HEK293 (cell line): ENCODE measurements around the gene EPHB3.

ENCODE experiments used
- CTCF ChIA-PET: fragments of 350-600 bp; formaldehyde crosslinking; extraction: SDS; loops from one replicate; lab custom pipeline; 2021; ENCODE audit warnings: antibody characterized with exemption; lab: Yijun Ruan, JAX
- POLR2A ChIA-PET: fragments of 300-600 bp; formaldehyde crosslinking; extraction: SDS; loops from one replicate; lab custom pipeline; 2020; ENCODE audit warnings: antibody characterized with exemption, inconsistent platforms; lab: Yijun Ruan, JAX
- H3K27ac ChIP-seq: fragments of 200-500 bp; sonication (Bioruptor generic); 2 replicates; pipeline ENCODE4 v1.5.1; 2014; ENCODE audit warnings: low read depth, low read length, control low read depth, inconsistent platforms; ENCODE audit errors: extremely low read depth
- H3K36me3 ChIP-seq, 2 experiments: fragments of 200-500 bp in 1 of 2; sonication (Bioruptor generic) in 1 of 2; 1 replicate in 1 of 2; 2 replicates in 1 of 2; pipeline ENCODE4 v1.5.1; 2014 to 2017; ENCODE audit warnings: inconsistent platforms in 2 of 2, low read length in 2 of 2; ENCODE audit not compliant: control insufficient read depth in 2 of 2, insufficient read depth in 1 of 2
- H3K4me1 ChIP-seq: fragments of 200-500 bp; sonication (Bioruptor generic); 2 replicates; pipeline ENCODE4 v1.5.1; 2014; ENCODE audit warnings: mild to moderate bottlenecking, low read length, inconsistent platforms; ENCODE audit not compliant: control insufficient read depth, insufficient read depth
- H3K4me3 ChIP-seq: 2 replicates; pipeline ENCODE4 v1.5.1; 2011; ENCODE audit warnings: low read depth, mild to moderate bottlenecking, control low read depth, low read length, moderate library complexity
- H3K9me3 ChIP-seq: fragments of 200-500 bp; sonication (Bioruptor generic); 2 replicates; pipeline ENCODE4 v1.5.1; 2014; ENCODE audit warnings: low read depth, low read length, inconsistent platforms; ENCODE audit not compliant: control insufficient read depth, insufficient read depth
- ATF2 ChIP-seq: fragments of 450-650 bp; formaldehyde crosslinking; IDR thresholded peaks from 2 replicates; pipeline ENCODE4 v1.5.1; 2016; ENCODE audit warnings: missing biosample characterization, missing genetic modification characterization, low read depth
- HOXC10 ChIP-seq: sonication (generic); formaldehyde crosslinking; IDR thresholded peaks from 2 replicates; pipeline ENCODE4 v1.8.1; 2023; ENCODE audit warnings: mild to moderate bottlenecking, missing genetic modification reagents
- KLF1 ChIP-seq: fragments of 450-650 bp; formaldehyde crosslinking; IDR thresholded peaks from 2 replicates; pipeline ENCODE4 v1.5.1; 2016; ENCODE audit warnings: missing biosample characterization, missing genetic modification characterization
- KLF7 ChIP-seq: fragments of 450-650 bp; formaldehyde crosslinking; IDR thresholded peaks from 2 replicates; pipeline ENCODE4 v1.5.1; 2016; ENCODE audit warnings: missing biosample characterization, missing genetic modification characterization, borderline replicate concordance
- SCRT1 ChIP-seq: fragments of 450-650 bp; formaldehyde crosslinking; IDR thresholded peaks from 2 replicates; pipeline ENCODE4 v1.5.1; 2016; ENCODE audit warnings: missing biosample characterization, missing genetic modification characterization, borderline replicate concordance
- SCRT2 ChIP-seq: fragments of 450-650 bp; formaldehyde crosslinking; IDR thresholded peaks from 2 replicates; pipeline ENCODE4 v1.5.1; 2016; ENCODE audit warnings: missing biosample characterization, missing genetic modification characterization
- ZBTB44 ChIP-seq: fragments of 450-650 bp; IDR thresholded peaks from 2 replicates; pipeline ENCODE4 v1.5.1; 2018; ENCODE audit warnings: missing biosample characterization, mild to moderate bottlenecking, missing genetic modification characterization
- ZNF138 ChIP-seq: fragments of 450-650 bp; formaldehyde crosslinking; IDR thresholded peaks from 2 replicates; pipeline ENCODE4 v1.5.1; 2016; ENCODE audit warnings: missing biosample characterization, missing genetic modification characterization, borderline replicate concordance
- ZNF146 ChIP-seq: fragments of 450-650 bp; formaldehyde crosslinking; IDR thresholded peaks from 2 replicates; pipeline ENCODE4 v1.5.1; 2016; ENCODE audit warnings: missing biosample characterization, missing genetic modification characterization
- ZNF366 ChIP-seq: fragments of 450-650 bp; formaldehyde crosslinking; conservative IDR thresholded peaks from 2 replicates; pipeline ENCODE4 v1.5.1; 2016; ENCODE audit warnings: missing biosample characterization, missing genetic modification characterization
- ZNF37A ChIP-seq: fragments of 450-650 bp; IDR thresholded peaks from 2 replicates; pipeline ENCODE4 v1.5.1; 2018; ENCODE audit warnings: missing biosample characterization, missing genetic modification characterization
- ZNF426 ChIP-seq: fragments of 450-650 bp; formaldehyde crosslinking; IDR thresholded peaks from 2 replicates; pipeline ENCODE4 v1.5.1; 2017; ENCODE audit warnings: missing biosample characterization, missing genetic modification characterization, mild to moderate bottlenecking, inconsistent platforms, moderate library complexity
- ZNF530 ChIP-seq: fragments of 450-650 bp; formaldehyde crosslinking; IDR thresholded peaks from 2 replicates; pipeline ENCODE4 v1.5.1; 2016; ENCODE audit warnings: low read depth, missing biosample characterization, missing genetic modification characterization
- ZNF571 ChIP-seq: fragments of 450-650 bp; formaldehyde crosslinking; IDR thresholded peaks from 2 replicates; pipeline ENCODE4 v1.5.0; 2017; ENCODE audit warnings: missing biosample characterization, missing genetic modification characterization
- ZNF623 ChIP-seq: fragments of 450-650 bp; formaldehyde crosslinking; IDR thresholded peaks from 2 replicates; pipeline ENCODE4 v1.5.1; 2016; ENCODE audit warnings: missing biosample characterization, missing genetic modification characterization
- ZNF629 ChIP-seq: fragments of 450-650 bp; formaldehyde crosslinking; IDR thresholded peaks from 2 replicates; pipeline ENCODE4 v1.5.1; 2017; ENCODE audit warnings: missing biosample characterization, missing genetic modification characterization
- ZNF670 ChIP-seq: fragments of 450-650 bp; formaldehyde crosslinking; IDR thresholded peaks from 2 replicates; pipeline ENCODE4 v1.5.1; 2016; ENCODE audit warnings: missing biosample characterization, missing genetic modification characterization, low read depth
- ZNF677 ChIP-seq: fragments of 450-650 bp; IDR thresholded peaks from 2 replicates; pipeline ENCODE4 v1.5.0; 2018; ENCODE audit warnings: missing biosample characterization, mild to moderate bottlenecking, missing genetic modification characterization, moderate library complexity
- ZSCAN23 ChIP-seq: fragments of 450-650 bp; formaldehyde crosslinking; IDR thresholded peaks from 2 replicates; pipeline ENCODE4 v1.5.1; 2016; ENCODE audit warnings: missing biosample characterization, missing genetic modification characterization
- ZSCAN30 ChIP-seq: fragments of 450-650 bp; IDR thresholded peaks from 2 replicates; pipeline ENCODE4 v1.5.1; 2018; ENCODE audit warnings: missing biosample characterization, mild to moderate bottlenecking, missing genetic modification characterization, moderate library complexity
- TF ChIP-seq, protein P1 (sequence below): fragments of 450-650 bp; formaldehyde crosslinking; IDR thresholded peaks from 2 replicates; pipeline ENCODE4 v1.5.1; 2017; ENCODE audit warnings: missing biosample characterization, missing genetic modification characterization
- TF ChIP-seq, protein P2 (sequence below): fragments of 450-650 bp; formaldehyde crosslinking; IDR thresholded peaks from 2 replicates; pipeline ENCODE4 v1.5.1; 2016; ENCODE audit warnings: missing biosample characterization, missing genetic modification characterization
- TF ChIP-seq, protein P3 (sequence below): fragments of 450-650 bp; formaldehyde crosslinking; IDR thresholded peaks from 2 replicates; pipeline ENCODE4 v1.5.1; 2016; ENCODE audit warnings: missing biosample characterization, missing genetic modification characterization
- TF ChIP-seq, protein P4 (sequence below): fragments of 450-650 bp; formaldehyde crosslinking; IDR thresholded peaks from 2 replicates; pipeline ENCODE4 v1.5.1; 2016; ENCODE audit warnings: missing biosample characterization, missing genetic modification characterization

The EPHB3 gene

DNA sequence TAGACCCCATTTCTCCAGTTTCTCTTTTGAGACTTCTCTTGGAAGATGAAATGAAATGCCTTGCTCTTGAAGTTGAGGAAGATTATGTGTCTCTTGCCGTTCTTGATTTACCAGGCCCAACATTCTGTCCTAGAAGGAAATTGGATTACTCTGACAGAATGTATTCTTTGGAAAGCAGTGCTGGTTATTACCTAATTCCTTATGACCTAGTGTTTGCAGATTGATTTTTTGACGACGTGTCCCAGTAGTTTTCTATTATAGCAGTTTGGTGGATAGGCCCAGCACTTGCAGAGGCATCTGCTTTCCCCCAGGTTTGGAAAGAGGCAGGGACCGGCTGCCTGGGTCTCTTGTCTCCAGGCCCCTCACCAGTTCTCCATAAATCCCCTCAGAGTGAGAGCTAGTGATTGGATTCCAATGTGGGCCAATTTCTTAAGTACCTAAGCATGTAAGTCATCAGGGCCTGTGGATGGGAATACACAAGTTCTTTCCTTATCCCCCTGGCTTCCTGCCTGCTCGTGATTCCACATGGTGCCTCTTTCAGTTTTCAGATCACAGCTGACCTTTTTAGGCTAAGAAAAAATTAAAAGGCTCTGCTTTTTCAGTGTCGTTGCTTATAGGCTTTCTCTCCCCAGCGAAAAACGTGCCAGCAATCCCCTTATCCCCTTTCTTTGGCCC lies 50.2 kb downstream of the EPHB3 start:
- Histone ChIP-seq H3K4me3 (no peak overlapping the region), H3K9me3 (no peaks in the 10 kb centered on the region), H3K4me1 (no peaks in the 10 kb centered on the region), H3K27ac (no peak overlapping the region), H3K36me3 (no peaks in the 10 kb centered on the region)
- no peak for TF ChIP-seq ATF2 (tag by site-specific recombination)
- no peak for TF ChIP-seq ZNF629 (tag by site-specific recombination)
- TF ChIP-seq, protein P1, sequence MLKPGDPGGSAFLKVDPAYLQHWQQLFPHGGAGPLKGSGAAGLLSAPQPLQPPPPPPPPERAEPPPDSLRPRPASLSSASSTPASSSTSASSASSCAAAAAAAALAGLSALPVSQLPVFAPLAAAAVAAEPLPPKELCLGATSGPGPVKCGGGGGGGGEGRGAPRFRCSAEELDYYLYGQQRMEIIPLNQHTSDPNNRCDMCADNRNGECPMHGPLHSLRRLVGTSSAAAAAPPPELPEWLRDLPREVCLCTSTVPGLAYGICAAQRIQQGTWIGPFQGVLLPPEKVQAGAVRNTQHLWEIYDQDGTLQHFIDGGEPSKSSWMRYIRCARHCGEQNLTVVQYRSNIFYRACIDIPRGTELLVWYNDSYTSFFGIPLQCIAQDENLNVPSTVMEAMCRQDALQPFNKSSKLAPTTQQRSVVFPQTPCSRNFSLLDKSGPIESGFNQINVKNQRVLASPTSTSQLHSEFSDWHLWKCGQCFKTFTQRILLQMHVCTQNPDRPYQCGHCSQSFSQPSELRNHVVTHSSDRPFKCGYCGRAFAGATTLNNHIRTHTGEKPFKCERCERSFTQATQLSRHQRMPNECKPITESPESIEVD (tag by site-specific recombination) = no peak
- no peak for TF ChIP-seq ZNF138
- no peak for TF ChIP-seq ZNF623 (tag by site-specific recombination)
- no peak for TF ChIP-seq HOXC10
- TF ChIP-seq ZSCAN23 (tag by site-specific recombination) = no peak
- no peak for TF ChIP-seq ZNF366 (tag by site-specific recombination)
- no peak for TF ChIP-seq KLF7 (tag by site-specific recombination)
- no peak for TF ChIP-seq ZNF530 (tag by site-specific recombination)
- TF ChIP-seq ZNF571 (tag by site-specific recombination) = no peak
- TF ChIP-seq SCRT1 (tag by site-specific recombination) = no peak
- TF ChIP-seq, protein P2, sequence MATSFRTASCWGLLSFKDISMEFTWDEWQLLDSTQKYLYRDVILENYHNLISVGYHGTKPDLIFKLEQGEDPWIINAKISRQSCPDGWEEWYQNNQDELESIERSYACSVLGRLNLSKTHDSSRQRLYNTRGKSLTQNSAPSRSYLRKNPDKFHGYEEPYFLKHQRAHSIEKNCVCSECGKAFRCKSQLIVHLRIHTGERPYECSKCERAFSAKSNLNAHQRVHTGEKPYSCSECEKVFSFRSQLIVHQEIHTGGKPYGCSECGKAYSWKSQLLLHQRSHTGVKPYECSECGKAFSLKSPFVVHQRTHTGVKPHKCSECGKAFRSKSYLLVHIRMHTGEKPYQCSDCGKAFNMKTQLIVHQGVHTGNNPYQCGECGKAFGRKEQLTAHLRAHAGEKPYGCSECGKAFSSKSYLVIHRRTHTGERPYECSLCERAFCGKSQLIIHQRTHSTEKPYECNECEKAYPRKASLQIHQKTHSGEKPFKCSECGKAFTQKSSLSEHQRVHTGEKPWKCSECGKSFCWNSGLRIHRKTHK (tag by site-specific recombination) = no peak
- no peak for TF ChIP-seq ZSCAN30 (tag by site-specific recombination)
- no peak for TF ChIP-seq ZNF677
- no peak for TF ChIP-seq ZNF670
- CTCF ChIA-PET = no interaction called here
- POLR2A ChIA-PET = no interaction called here

GRCh38 chr3:184615396-184615795 lies 53.8 kb downstream of the EPHB3 start:
- Histone ChIP-seq H3K27ac (no peak overlapping the region), H3K4me1 (no peaks in the 10 kb centered on the region), H3K4me3 (no peak overlapping the region), H3K9me3 (no peaks in the 10 kb centered on the region)
- ChIA-PET CTCF (no interaction called here), POLR2A (no interaction called here)
- no peak for TF ChIP-seq ZBTB44 (tag by site-specific recombination)
- TF ChIP-seq ZNF426 (tag by site-specific recombination) = no peak
- TF ChIP-seq, protein P3, sequence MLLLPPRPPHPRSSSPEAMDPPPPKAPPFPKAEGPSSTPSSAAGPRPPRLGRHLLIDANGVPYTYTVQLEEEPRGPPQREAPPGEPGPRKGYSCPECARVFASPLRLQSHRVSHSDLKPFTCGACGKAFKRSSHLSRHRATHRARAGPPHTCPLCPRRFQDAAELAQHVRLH (tag by site-specific recombination) = no peak
- no peak for TF ChIP-seq ZNF366 (tag by site-specific recombination)
- TF ChIP-seq, protein P4, sequence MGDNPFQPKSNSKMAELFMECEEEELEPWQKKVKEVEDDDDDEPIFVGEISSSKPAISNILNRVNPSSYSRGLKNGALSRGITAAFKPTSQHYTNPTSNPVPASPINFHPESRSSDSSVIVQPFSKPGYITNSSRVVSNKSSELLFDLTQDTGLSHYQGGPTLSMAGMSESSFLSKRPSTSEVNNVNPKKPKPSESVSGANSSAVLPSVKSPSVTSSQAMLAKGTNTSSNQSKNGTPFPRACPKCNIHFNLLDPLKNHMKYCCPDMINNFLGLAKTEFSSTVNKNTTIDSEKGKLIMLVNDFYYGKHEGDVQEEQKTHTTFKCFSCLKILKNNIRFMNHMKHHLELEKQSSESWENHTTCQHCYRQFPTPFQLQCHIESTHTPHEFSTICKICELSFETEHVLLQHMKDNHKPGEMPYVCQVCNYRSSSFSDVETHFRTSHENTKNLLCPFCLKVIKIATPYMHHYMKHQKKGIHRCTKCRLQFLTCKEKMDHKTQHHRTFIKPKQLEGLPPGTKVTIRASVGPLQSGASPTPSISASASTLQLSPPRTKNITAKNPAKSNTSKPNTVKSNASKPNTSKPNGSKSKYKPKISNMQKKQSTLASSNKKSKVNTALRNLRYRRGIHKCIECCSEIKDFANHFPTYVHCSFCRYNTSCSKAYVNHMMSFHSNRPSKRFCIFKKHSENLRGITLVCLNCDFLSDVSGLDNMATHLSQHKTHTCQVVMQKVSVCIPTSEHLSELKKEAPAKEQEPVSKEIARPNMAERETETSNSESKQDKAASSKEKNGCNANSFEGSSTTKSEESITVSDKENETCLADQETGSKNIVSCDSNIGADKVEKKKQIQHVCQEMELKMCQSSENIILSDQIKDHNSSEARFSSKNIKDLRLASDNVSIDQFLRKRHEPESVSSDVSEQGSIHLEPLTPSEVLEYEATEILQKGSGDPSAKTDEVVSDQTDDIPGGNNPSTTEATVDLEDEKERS (tag by site-specific recombination) = no peak
- no peak for TF ChIP-seq ZNF146 (tag by site-specific recombination)
- TF ChIP-seq SCRT1 (tag by site-specific recombination) = no peak
- TF ChIP-seq KLF1 (tag by site-specific recombination) = no peak
- TF ChIP-seq ZNF37A (tag by site-specific recombination) = no peak
- no peak for TF ChIP-seq SCRT2 (tag by site-specific recombination)
- TF ChIP-seq, all 188 proteins: peak for 0
- no peaks in the 10 kb centered on the region for H3K36me3 ChIP-seq
